GM19193 (cell line): ENCODE data around the gene IPCEF1.

Experiments used
- POLR2A ChIP-seq: IDR thresholded peaks from 4 replicates; pipeline ENCODE4 v1.6.1; 2011; ENCODE audit not compliant: insufficient read depth, insufficient read length; ENCODE audit errors: extremely low read depth

Gene IPCEF1

DNA sequence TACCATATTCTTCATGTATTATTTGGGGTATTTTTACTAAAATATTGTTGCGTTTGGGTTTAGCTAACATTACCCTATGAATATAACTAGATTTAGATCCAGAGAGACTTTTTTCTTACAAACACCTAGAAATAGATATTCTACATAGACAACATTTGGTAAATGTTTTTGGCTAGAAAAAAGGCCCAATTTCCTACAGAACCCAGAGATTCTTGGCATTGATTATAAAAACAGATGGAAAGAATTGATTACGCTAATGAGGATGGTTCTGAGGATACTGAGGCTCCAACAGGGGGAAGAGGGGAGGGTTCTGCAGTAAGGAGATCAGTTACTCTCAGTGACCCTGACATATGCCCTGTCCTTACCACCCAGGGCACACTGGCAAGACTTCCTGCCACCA lies 123.2 kb downstream of the IPCEF1 start:
- TF ChIP-seq POLR2A, result no peak

DNA sequence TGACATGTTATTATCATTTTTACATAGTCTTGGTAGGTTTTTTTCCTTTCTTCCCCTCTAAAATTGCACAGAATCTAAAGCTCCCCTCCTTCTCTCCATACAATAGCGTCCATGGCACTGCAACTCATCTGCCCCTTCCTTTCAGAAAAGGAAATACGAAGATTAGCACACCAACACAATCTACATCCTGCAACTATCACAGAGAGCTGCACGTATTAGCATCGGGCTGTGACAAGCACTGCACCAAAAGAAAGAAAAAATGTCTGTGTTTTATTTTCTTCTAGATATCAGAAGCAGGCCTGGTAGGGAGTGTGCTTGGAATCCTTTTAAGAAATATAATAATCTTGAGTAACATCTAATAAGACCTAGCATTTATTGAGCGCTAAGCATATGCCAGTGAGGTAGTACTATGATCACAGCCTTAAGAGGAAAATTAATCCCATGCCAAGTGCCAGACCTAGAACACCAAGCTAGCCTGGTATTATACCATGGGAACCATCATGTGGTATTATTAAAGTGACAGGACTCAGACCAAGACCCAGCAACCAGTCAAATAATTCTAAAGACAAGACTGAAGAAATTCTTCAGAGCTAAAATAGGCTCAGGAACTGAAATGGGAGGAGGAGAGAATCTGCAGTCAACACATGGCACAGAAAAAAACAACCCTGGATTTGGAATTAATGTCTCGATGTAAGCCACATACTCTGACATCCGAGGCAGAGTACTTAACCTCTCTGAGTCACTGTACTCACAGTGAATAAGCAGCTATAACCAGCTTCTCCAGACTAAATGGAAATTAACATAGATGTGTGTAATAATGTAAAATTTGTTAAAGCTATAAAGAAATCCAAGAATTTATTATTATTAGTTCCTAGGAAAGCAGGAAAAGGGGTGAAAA lies 124.3 kb downstream of the IPCEF1 start:
- TF ChIP-seq POLR2A, result no peak

DNA sequence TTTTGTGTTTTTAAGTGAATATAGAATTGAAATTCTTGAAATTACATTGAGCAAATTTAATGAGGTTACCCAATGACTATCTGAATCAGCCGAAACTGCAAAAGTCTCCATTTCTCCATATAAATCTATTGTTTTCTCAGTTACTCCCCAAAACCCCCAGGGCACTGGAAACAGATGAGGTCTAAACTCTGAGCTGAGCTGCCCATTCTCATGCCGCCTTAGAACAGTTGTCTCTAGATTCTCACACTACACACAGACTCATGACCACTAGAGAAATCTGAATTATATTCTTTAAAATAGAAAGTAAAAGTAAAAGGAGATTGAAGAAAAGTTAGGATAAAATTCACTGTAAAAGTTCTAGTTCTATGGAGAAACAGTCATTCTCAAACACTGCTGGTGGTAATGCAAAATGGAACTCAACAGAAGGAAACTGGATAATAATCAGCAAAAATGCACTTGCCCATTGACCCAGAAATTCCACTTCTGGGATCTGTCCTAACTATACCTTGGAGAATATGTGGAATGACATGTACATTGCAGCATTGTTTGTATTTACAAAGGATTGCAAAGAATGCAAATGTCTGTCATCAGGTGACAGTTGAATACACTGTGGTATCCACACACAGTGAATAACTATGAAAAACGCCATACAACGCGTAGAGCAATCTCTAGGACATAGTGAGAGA lies 125.5 kb downstream of the IPCEF1 start:
- TF ChIP-seq POLR2A, result no peak

DNA sequence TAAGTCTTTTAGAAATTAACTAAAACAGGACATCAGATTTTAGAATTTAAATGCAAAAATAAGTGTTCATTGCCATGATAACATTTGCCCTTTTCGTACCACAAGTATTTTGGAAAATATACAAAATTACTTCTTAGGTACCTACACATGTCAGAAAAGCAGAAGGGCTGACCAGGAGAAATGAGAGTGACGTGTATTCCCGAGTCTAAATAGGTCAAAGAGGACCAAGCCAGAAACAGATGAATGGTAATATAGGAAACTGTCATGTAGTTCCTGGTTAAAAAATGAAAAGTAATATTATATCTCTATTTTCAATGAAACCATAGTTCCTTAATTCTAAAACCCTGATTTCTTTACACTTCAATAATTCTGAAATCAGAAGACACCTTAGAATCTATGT lies 126.2 kb downstream of the IPCEF1 start:
- no peak for TF ChIP-seq POLR2A

DNA sequence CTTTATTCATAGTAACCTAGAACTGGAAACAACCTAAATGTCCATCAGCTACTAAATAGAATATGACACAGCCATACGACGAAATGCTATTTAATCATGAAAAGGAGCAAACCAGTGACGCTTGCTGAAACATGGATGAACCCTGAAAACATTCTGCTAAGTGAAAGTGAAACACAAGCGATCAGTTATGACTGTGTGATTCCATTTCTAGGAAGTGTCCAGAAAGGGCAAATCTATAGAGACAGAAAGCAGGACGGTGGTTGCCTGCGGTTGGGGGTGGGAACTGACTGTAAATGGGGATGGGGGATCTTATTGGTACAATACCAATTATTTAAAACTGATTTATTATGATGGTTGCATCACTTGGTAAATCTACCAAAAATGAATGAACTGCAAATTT lies 126.8 kb downstream of the IPCEF1 start:
- no peak for TF ChIP-seq POLR2A

DNA sequence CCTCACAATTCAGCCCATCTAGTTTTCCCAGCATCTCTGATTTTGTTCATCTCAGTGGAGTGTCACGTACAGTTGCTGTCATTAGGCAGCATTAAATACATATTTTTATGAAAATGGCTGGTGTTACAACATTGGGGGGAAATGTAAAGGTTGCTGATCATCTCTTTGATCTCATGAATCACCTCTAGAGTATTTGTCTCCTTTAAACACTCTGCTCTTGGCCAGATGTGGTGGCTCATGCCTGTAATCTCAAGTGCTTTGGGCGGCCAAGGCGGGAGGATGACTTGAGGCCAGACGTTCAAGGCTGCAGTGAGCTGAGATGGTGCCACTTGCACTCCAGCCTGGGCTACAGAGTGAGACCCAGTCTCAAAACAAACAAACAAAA lies 128.1 kb downstream of the IPCEF1 start:
- no peak for TF ChIP-seq POLR2A

DNA sequence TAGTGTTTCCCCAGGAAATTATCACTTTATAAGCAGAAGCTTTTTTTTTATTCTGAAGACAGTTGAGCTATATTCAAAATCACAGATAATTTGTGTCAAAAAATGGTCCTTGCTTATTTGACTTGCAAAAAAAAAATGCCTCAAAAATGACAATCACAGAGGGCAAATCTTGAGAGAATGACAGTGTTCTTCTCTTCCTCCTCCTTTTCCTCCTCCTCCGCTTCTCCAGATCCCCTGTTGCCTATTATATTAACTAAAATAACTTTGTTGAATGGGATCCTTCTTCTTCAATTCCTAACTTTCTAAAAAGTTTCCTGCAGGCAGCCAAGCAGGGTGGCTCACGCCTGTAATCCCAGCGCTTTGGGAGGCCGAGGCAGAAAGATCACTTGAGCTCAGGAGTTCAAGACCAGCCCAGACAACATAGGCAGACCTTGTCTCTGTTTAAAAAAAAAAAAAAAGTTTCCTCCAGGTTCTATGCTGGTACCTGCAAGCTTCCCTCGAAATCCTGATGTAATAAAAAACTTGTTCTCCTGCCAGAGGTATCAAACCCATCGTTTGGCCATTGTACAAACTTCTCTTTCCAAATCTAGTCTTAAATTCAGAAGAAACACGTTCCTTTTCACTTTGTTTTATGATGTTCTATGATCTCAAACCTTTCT lies 128.6 kb downstream of the IPCEF1 start:
- TF ChIP-seq POLR2A, result no peak

DNA sequence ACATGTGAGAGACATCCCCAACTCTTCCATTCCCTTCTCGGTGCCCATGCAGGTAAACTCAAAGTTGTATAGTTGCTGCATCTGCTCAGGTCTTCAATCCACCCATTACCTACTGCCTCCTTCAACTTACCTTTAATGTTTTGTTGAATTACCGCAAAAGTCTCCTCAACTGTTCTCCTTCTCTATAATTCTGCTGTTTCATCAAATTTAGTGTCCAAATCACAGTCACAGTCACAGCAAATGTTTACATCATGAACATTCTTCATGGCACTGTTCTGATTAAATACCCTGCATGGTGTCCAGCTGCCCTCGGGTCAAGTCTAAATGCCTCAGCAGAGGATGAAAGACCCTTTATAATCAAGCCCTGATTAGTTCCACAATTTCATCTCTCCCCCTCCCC lies 130.1 kb downstream of the IPCEF1 start:
- TF ChIP-seq POLR2A, result no peak

DNA sequence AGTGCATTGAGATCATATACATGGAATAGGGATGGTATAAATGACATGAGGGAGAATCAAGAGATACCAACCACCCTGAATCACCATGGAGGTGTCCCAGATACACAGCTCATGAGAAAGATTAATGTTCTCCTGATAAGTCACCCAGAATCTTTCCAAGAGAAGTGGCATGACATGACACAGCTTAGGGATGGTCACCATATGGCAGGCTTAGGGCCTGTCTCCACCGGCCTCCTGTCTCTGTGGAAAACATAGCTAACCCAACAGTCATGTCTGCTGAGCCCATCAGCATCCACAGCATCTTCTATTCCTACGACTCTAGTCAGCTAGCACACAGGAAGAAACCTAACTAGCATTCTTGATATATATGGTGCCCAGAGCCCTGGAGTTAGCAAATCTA lies 133.3 kb downstream of the IPCEF1 start:
- no peak for TF ChIP-seq POLR2A

DNA sequence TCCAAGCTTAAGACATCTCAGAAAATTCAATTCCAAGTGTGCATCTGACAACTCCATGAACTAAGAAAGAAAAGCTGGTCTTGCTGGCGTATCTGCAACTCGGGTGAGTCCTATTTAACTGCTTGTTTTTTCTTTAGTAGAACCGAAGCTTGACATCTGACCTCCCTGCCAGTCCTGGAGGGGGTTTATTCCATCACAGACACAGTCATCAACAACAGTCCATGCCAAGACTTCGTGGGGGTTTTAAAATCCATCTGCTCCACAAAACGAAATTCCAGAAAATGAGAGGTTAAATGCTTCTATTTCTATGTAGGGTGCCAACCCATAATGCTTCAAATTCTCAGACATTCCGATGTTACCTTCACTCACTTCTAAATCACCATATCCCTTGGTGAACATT lies 133.9 kb downstream of the IPCEF1 start:
- no peak for TF ChIP-seq POLR2A

DNA sequence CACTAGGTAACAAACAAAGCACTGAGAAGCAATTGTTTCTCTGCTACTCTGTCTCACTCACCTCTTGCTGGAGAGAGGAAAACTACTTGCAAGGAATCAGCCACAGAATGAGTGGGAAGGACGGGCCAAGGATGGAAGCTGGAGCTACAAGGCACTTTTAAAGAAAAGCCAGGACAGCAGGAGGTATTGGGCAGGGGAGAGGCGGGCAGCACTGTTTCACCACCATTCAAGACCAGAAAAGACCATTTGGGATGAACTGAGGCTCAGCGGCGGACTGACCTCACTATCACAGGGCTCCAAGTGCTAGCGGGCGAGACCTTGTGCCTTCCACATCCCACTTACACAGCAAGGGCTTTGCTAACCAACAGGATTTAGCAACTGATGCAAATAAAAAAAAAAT lies 137.4 kb downstream of the IPCEF1 start:
- TF ChIP-seq POLR2A, result no peak

DNA sequence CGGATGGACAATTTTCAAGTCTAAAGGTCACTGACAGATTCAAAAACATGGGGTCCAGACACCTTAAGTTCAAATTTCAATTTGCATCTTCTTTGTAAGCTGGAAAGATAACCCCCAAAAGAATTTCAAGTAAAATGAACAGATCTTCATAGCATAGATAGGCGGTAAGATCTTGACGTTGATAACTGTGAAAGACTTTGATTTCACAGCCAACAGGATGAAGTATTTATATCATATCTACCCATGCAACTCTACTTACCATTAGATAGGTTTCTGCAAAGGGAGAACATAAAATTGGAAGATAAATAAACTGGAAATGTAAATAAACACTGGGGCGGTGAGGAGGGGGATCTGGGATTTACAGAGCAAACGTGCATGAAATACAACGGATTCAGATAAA lies 137.8 kb downstream of the IPCEF1 start:
- no peak for TF ChIP-seq POLR2A

DNA sequence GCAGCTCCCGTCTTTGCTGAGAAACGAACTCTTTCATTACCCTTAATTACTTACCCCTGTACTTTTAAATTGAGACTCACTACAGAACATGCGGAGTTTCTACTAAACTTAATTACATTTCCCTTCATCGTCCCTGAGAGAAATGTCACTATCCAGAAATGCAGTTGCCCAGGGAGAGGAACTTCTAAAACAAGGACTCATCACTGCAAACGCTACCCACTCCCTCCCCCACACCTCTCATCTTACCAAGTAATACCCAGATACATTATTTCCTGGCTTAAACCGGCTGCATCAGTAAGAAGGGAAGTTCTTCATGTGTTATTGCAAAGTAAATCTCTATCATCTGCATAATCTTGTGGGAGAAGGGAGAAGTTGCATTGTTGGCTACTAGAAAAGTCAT lies 138.3 kb downstream of the IPCEF1 start:
- TF ChIP-seq POLR2A, result no peak

DNA sequence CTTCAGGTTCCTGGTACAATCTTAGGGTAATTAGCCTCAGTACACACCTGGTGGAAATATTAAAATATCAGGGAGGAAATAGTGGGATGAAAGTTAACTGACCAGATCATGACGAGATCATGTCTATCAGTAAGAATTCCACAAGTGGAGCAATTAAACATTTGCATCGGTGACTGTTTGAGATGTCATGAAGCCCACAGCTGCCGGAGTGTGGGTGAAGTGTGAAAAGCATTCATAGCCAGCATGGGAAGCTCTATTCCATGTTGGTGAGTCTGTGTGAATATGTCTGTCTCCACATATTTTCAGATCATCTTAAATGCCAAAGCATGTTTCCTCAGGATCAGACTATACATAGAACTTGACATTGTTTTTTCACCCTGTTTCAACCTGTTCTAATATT lies 142.8 kb downstream of the IPCEF1 start:
- no peak for TF ChIP-seq POLR2A

DNA sequence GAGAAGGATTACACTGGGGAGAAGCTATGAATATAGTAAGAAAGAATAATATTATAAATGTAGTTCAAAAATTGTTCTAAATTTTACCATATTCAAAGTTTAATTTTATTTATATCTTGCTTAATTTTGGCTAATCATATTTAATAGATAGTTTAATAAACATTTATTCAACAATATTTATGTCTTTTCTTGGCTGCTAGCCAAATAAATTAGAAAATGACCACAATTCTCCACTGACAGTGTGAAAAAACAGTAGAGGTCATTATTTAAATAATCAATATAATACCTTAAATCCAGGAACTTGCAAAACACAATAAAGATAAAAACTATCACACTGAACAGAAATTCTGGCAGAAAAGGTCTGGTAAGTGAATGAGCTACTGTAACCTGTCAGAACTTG lies 145.9 kb downstream of the IPCEF1 start:
- TF ChIP-seq POLR2A, result no peak

DNA sequence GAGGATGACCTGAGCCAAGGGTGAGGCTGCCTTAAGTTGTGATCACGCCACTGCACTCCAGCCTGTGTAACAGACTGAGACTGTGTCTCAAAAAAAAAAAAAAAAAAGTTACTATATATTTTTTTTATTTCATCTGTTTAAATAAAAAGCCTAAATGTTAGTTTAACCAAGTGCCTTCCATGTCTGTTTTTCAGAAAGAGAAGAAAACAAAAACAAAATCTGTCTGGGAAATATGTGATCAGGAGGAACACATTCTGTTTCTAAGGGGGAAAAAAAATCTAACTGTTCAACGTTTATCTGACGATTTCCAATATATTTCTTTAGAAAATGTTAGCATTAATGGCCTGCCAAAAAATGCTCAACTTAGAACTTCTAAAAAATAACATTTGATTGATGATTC lies 147.0 kb downstream of the IPCEF1 start:
- TF ChIP-seq POLR2A, result no peak
